Measurements from ENCODE around the gene SF3B3.
"Not testable (repeated sequence)": the region's sequence is repeated elsewhere in the genome, so short reads cannot be mapped to it uniquely, and the experiment has no call there.

Gene SF3B3

DNA sequence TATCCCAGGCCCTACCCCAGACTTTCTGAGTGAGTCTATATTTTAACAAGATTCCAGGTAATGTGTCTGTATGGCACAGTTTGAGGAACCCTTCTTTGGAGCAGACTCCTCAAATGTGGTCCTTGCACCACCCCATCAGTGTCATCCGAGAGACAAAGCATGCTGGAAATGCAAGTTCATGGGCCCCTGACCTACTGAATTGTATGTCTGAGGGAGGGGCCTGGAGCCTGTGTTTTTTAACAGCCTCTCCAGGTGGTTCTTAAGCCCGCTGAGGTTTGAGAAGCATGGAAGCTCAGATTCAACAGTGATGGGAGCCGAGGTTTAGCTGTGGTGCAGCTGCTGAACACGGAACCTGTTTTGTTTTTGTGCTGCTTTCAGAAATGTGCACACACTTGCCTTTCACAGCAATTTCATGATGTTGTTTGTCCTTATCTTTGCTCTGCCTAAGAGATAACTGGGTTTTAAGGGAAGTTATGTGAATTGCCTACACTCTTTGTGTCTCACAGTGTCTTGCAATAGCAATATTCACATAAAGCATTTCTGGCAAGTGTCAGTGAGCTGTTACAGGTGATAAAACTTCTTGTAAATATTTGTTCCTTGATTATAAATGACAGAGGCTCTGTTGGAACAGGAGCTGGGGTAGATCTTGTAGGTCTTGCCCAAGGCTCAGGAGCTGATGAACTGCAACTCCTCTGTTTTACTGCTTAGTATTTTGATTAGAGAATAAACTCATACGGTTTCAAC lies 90.8 kb downstream of the SF3B3 start:
- no peak for DNase-seq (ENCODE audit: low read depth, low spot score)
- no peak overlapping the region for H3K4me3 ChIP-seq (ENCODE audit: low read depth, low read length)
- ChIA-PET POLR2A (no interaction called here), CTCF (interaction anchor here (1.0 kb wide), 1 partner anchor 17 kb away, joined by 3 read pairs; no protein-coding TSS in a partner anchor)
- TF ChIP-seq, protein P1, sequence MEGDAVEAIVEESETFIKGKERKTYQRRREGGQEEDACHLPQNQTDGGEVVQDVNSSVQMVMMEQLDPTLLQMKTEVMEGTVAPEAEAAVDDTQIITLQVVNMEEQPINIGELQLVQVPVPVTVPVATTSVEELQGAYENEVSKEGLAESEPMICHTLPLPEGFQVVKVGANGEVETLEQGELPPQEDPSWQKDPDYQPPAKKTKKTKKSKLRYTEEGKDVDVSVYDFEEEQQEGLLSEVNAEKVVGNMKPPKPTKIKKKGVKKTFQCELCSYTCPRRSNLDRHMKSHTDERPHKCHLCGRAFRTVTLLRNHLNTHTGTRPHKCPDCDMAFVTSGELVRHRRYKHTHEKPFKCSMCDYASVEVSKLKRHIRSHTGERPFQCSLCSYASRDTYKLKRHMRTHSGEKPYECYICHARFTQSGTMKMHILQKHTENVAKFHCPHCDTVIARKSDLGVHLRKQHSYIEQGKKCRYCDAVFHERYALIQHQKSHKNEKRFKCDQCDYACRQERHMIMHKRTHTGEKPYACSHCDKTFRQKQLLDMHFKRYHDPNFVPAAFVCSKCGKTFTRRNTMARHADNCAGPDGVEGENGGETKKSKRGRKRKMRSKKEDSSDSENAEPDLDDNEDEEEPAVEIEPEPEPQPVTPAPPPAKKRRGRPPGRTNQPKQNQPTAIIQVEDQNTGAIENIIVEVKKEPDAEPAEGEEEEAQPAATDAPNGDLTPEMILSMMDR (IDR thresholded peaks at IDR 0.05; ENCODE audit: insufficient read depth, low read length, missing control alignments) = no peak

DNA sequence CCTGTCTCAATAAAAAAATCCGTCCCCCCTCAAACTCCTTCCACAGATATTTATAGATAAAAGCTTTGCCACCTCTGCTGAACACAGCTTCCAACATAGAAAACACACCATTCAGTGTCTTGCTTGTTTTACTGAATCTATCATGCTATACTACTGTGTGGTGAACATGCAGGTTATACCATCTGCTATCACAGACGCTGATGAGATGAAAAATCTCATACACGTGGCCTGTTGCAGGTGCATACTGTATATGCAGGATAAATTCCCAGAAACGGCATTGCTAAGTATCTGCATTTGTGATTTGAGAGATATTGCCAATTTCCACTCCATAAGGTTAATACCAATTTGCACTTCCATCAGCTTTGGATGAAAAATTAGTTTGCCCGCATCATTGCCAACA lies 92.3 kb downstream of the SF3B3 start:
- H3K4me3 ChIP-seq (ENCODE audit: low read depth, low read length) = no peak overlapping the region
- ChIA-PET POLR2A (no interaction called here), CTCF (no interaction called here)
- DNase-seq (ENCODE audit: low read depth, low spot score) = no peak
- TF ChIP-seq, protein P1 (IDR thresholded peaks at IDR 0.05; ENCODE audit: insufficient read depth, low read length, missing control alignments) = no peak

DNA sequence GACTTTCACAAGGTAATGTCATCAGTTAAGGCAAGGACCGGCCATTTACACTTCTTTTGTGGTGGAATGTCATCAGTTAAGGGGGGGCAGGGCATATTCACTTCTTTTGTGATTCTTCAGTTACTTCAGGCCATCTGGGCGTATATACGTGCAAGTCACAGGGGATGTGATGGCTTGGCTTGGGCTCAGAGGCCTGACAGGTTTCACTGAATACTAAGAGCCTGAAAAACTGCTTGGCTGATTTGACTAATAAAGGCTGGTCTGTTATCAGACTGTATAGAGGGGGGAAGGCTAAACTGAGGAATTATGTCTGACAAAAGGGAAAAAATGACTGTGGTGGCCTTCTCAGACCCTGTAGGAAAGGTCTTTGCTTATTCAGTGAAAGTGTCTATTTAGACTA lies 98.2 kb downstream of the SF3B3 start:
- DNase-seq (ENCODE audit: low read depth, low spot score); H3K4me3 ChIP-seq (ENCODE audit: low read depth, low read length); POLR2A ChIA-PET; CTCF ChIA-PET: not testable (repeated sequence)

All from AG04449 (cell line).